Neural progenitor cell (in vitro differentiated cells): ENCODE results near the gene PLCG1.

Experiments
- EZH2 ChIP-seq: fragments of 200-600 bp; sonication (generic); IDR thresholded peaks from 2 replicates; pipeline ENCODE4 v1.6.1; 2017; ENCODE audit warnings: antibody characterized with exemption, mild to moderate bottlenecking, moderate library complexity
- TF ChIP-seq, protein P1 (sequence below): fragments of 200-600 bp; sonication (generic); IDR thresholded peaks from 2 replicates; pipeline ENCODE4 v1.5.1; 2017; ENCODE audit warnings: antibody characterized with exemption, mild to moderate bottlenecking

DNA sequence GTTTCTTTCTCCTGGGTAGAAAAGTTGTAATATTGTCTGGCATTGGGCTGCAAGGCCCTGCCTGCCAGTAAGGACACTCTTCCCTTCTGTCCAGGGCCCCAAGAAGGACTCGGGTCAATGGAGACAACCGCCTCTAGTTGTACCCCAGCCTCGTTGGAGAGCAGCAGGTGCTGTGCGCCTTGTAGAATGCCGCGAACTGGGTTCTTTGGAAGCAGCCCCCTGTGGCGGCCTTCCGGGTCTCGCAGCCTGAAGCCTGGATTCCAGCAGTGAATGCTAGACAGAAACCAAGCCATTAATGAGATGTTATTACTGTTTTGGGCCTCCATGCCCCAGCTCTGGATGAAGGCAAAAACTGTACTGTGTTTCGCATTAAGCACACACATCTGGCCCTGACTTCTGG lies 37.0 kb downstream of the PLCG1 start:
- TF ChIP-seq, protein P1, sequence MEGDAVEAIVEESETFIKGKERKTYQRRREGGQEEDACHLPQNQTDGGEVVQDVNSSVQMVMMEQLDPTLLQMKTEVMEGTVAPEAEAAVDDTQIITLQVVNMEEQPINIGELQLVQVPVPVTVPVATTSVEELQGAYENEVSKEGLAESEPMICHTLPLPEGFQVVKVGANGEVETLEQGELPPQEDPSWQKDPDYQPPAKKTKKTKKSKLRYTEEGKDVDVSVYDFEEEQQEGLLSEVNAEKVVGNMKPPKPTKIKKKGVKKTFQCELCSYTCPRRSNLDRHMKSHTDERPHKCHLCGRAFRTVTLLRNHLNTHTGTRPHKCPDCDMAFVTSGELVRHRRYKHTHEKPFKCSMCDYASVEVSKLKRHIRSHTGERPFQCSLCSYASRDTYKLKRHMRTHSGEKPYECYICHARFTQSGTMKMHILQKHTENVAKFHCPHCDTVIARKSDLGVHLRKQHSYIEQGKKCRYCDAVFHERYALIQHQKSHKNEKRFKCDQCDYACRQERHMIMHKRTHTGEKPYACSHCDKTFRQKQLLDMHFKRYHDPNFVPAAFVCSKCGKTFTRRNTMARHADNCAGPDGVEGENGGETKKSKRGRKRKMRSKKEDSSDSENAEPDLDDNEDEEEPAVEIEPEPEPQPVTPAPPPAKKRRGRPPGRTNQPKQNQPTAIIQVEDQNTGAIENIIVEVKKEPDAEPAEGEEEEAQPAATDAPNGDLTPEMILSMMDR: no peak
- no peak for TF ChIP-seq EZH2
